ENCODE data around the gene SMIM38. TPM values are rescaled to one million over a fixed set of nuclear protein-coding genes. Genes with fewer than 3 reads are reported as not detected.

SMIM38 gene
- total RNA-seq (ENCODE audit: unreplicated experiment), result 0.32 TPM
- long read RNA-seq, result 0 reads

- Mint-ChIP-seq H3K4me1 (ENCODE audit: low read depth, unreplicated experiment) (peaks cover 1% of the 10 kb centered on the region), H3K4me3 (ENCODE audit: unreplicated experiment) (no peak within 1 kb of the TSS), H3K27ac (ENCODE audit: unreplicated experiment) (no peak within 1 kb of the TSS), H3K36me3 (ENCODE audit: unreplicated experiment) (no peaks in the 10 kb centered on the region), H3K9me3 (ENCODE audit: unreplicated experiment) (peaks cover 3% of the 10 kb centered on the region), H3K27me3 (ENCODE audit: unreplicated experiment) (peaks cover 3% of the 10 kb centered on the region)
- TF ChIP-seq CTCF (IDR thresholded peaks at IDR 0.05; ENCODE audit: partially characterized antibody, unreplicated experiment), result no peak
- no peak for DNase-seq
Measured at GRCh38 chr11:69155302-69156234, at the start of gene SMIM38. Gene SMIM38, plus strand, starts transcription at chr11:69155935. Its CDS starts 1,912 bp downstream, at chr11:69157847.

- H3K9me3 Mint-ChIP-seq (ENCODE audit: unreplicated experiment), result peaks cover 7% of the 10 kb centered on the region
- no peak overlapping the region for H3K4me3 Mint-ChIP-seq (ENCODE audit: unreplicated experiment)
- H3K27me3 Mint-ChIP-seq (ENCODE audit: unreplicated experiment), result peaks cover 2% of the 10 kb centered on the region
- DNase-seq, result no peak
- peaks cover 4% of the 10 kb centered on the region for H3K4me1 Mint-ChIP-seq (ENCODE audit: low read depth, unreplicated experiment)
- H3K36me3 Mint-ChIP-seq (ENCODE audit: unreplicated experiment), result peaks cover 15% of the 10 kb centered on the region
- TF ChIP-seq CTCF (IDR thresholded peaks at IDR 0.05; ENCODE audit: partially characterized antibody, unreplicated experiment), result no peak
- no peak overlapping the region for H3K27ac Mint-ChIP-seq (ENCODE audit: unreplicated experiment)
Measured at GRCh38 chr11:69106031-69106811, 49.5 kb upstream of the SMIM38 start.

- peaks cover 15% of the 10 kb centered on the region for H3K36me3 Mint-ChIP-seq (ENCODE audit: unreplicated experiment)
- peaks cover 7% of the 10 kb centered on the region for H3K9me3 Mint-ChIP-seq (ENCODE audit: unreplicated experiment)
- H3K27me3 Mint-ChIP-seq (ENCODE audit: unreplicated experiment), result peaks cover 2% of the 10 kb centered on the region
- H3K4me3 Mint-ChIP-seq (ENCODE audit: unreplicated experiment), result no peak overlapping the region
- TF ChIP-seq CTCF (IDR thresholded peaks at IDR 0.05; ENCODE audit: partially characterized antibody, unreplicated experiment), result no peak
- no peak for DNase-seq
- H3K27ac Mint-ChIP-seq (ENCODE audit: unreplicated experiment), result no peak overlapping the region
- H3K4me1 Mint-ChIP-seq (ENCODE audit: low read depth, unreplicated experiment), result peaks cover 4% of the 10 kb centered on the region
Measured at GRCh38 chr11:69107413-69107812, 48.3 kb upstream of the SMIM38 start.

- Mint-ChIP-seq H3K4me3 (ENCODE audit: unreplicated experiment) (no peak overlapping the region), H3K27me3 (ENCODE audit: unreplicated experiment) (peaks cover 3% of the 10 kb centered on the region), H3K9me3 (ENCODE audit: unreplicated experiment) (peaks cover 7% of the 10 kb centered on the region), H3K36me3 (ENCODE audit: unreplicated experiment) (peaks cover 15% of the 10 kb centered on the region), H3K27ac (ENCODE audit: unreplicated experiment) (no peak overlapping the region), H3K4me1 (ENCODE audit: low read depth, unreplicated experiment) (peaks cover 3% of the 10 kb centered on the region)
- TF ChIP-seq CTCF (IDR thresholded peaks at IDR 0.05; ENCODE audit: partially characterized antibody, unreplicated experiment), result no peak
- DNase-seq, result no peak
Measured at GRCh38 chr11:69108030-69108429, 47.7 kb upstream of the SMIM38 start.

All from glutamatergic neuron (in vitro differentiated cells).